GM23338 (cell line): ENCODE results near the gene CBFA2T2. TPM values are rescaled to one million over a fixed set of nuclear protein-coding genes. Genes with fewer than 3 reads are reported as not detected.
"Not testable (repeated sequence)": the region's sequence is repeated elsewhere in the genome, so short reads cannot be mapped to it uniquely, and the experiment has no call there.

Experiments
- ATAC-seq: fragments of 200-7000 bp; cut with Tn5 transposase; 3 replicates; pipeline ENCODE4 v1.9.1; 2020
- DNase-seq: peaks from one replicate; pipeline ENCODE4 v3.0.0-alpha.2; 2015; ENCODE audit warnings: low spot score
- H2AFZ ChIP-seq: fragments of 200-600 bp; sonication (generic); 2 replicates; pipeline ENCODE4 v1.8.0; 2016; ENCODE audit warnings: antibody characterized with exemption, mild to moderate bottlenecking, moderate library complexity
- H3F3A ChIP-seq: fragments of 200-600 bp; sonication (generic); replicated peaks from 2 replicates; pipeline ENCODE4 v1.8.0; 2017; ENCODE audit warnings: antibody characterized with exemption, mixed run types, low read depth
- H3K27ac ChIP-seq: fragments of 200-600 bp; sonication (generic); 2 replicates; pipeline ENCODE4 v1.6.1; 2016; ENCODE audit warnings: low read depth
- H3K27me3 ChIP-seq: fragments of 200-600 bp; sonication (generic); 2 replicates; pipeline ENCODE4 v1.8.0; 2016; ENCODE audit warnings: mild to moderate bottlenecking, mixed run types, moderate library complexity; ENCODE audit not compliant: insufficient read depth
- H3K36me3 ChIP-seq: fragments of 200-600 bp; sonication (generic); 2 replicates; pipeline ENCODE4 v1.8.0; 2016; ENCODE audit warnings: mild to moderate bottlenecking; ENCODE audit not compliant: insufficient read depth
- H3K4me1 ChIP-seq: fragments of 200-600 bp; sonication (generic); 2 replicates; pipeline ENCODE4 v1.8.0; 2016; ENCODE audit warnings: mild to moderate bottlenecking, moderate library complexity; ENCODE audit not compliant: insufficient read depth
- H3K4me2 ChIP-seq: fragments of 200-600 bp; sonication (generic); 2 replicates; pipeline ENCODE4 v1.7.1; 2017; ENCODE audit warnings: mixed run types
- H3K4me3 ChIP-seq: fragments of 200-600 bp; sonication (generic); 2 replicates; pipeline ENCODE4 v1.6.1; 2016; ENCODE audit warnings: mixed run types
- H3K79me2 ChIP-seq: fragments of 200-600 bp; sonication (generic); replicated peaks from 2 replicates; pipeline ENCODE4 v1.8.0; 2017; ENCODE audit warnings: mild to moderate bottlenecking; ENCODE audit not compliant: insufficient read depth
- H3K9me2 ChIP-seq: fragments of 200-600 bp; sonication (generic); 2 replicates; pipeline ENCODE4 v1.8.0; 2017; ENCODE audit not compliant: insufficient read depth
- H4K20me1 ChIP-seq: fragments of 200-600 bp; sonication (generic); replicated peaks from 2 replicates; pipeline ENCODE4 v1.8.0; 2017; ENCODE audit warnings: mild to moderate bottlenecking; ENCODE audit not compliant: insufficient read depth
- H3K27ac Mint-ChIP-seq: 2 replicates; pipeline ENCODE4 v1.8.0; 2020; ENCODE audit warnings: inconsistent platforms, mild to moderate bottlenecking, moderate library complexity, mixed read lengths
- H3K27me3 Mint-ChIP-seq: 3 replicates; pipeline ENCODE4 v1.8.0; 2022; ENCODE audit warnings: low read depth, mild to moderate bottlenecking, moderate library complexity, mixed read lengths, inconsistent platforms; ENCODE audit not compliant: insufficient read depth, poor library complexity
- H3K36me3 Mint-ChIP-seq: 3 replicates; pipeline ENCODE4 v1.8.0; 2021; ENCODE audit warnings: low read depth, mild to moderate bottlenecking, inconsistent platforms, moderate library complexity, mixed read lengths
- H3K4me1 Mint-ChIP-seq: 3 replicates; pipeline ENCODE4 v1.8.0; 2020; ENCODE audit warnings: mild to moderate bottlenecking, inconsistent platforms, mixed read lengths
- H3K4me3 Mint-ChIP-seq: 3 replicates; pipeline ENCODE4 v1.8.0; 2021; ENCODE audit warnings: moderate library complexity, mild to moderate bottlenecking, inconsistent platforms, mixed read lengths
- H3K9me3 Mint-ChIP-seq: 3 replicates; pipeline ENCODE4 v1.8.0; 2020; ENCODE audit warnings: moderate library complexity, mild to moderate bottlenecking, inconsistent platforms, mixed read lengths
- CREB1 ChIP-seq: fragments of 250-450 bp; sonication (Bioruptor Pico); IDR thresholded peaks from 2 replicates; pipeline ENCODE4 v1.5.0; 2020; ENCODE audit warnings: low read depth, mild to moderate bottlenecking, moderate library complexity
- EZH2 ChIP-seq: fragments of 200-600 bp; sonication (generic); IDR thresholded peaks from one replicate; pipeline ENCODE4 v1.8.0; 2017; ENCODE audit warnings: antibody characterized with exemption, mild to moderate bottlenecking, low read depth; ENCODE audit not compliant: unreplicated experiment
- EZH2phosphoT487 ChIP-seq: fragments of 200-600 bp; sonication (generic); IDR thresholded peaks from one replicate; pipeline ENCODE4 v1.8.1; 2018; ENCODE audit warnings: antibody characterized with exemption; ENCODE audit not compliant: unreplicated experiment
- JUNB ChIP-seq: IDR thresholded peaks from one replicate; pipeline ENCODE4 v1.6.1; 2016; ENCODE audit warnings: antibody characterized with exemption; ENCODE audit not compliant: unreplicated experiment
- NANOG ChIP-seq: IDR thresholded peaks from 2 replicates; pipeline ENCODE4 v1.6.1; 2016; ENCODE audit warnings: antibody characterized with exemption, borderline replicate concordance
- POLR2AphosphoS5 ChIP-seq: IDR thresholded peaks from 2 replicates; pipeline ENCODE4 v1.6.1; 2016; ENCODE audit warnings: antibody characterized with exemption, low read depth
- STAT1 ChIP-seq: IDR thresholded peaks from one replicate; pipeline ENCODE4 v1.6.1; 2016; ENCODE audit warnings: antibody characterized with exemption; ENCODE audit not compliant: unreplicated experiment
- ZNF114 ChIP-seq: fragments of 250-450 bp; sonication (Bioruptor Pico); IDR thresholded peaks from 2 replicates; pipeline ENCODE4 v1.5.0; 2020; ENCODE audit warnings: mild to moderate bottlenecking, moderate library complexity
- ZNF331 ChIP-seq: fragments of 250-450 bp; sonication (Bioruptor Pico); IDR thresholded peaks from 2 replicates; pipeline ENCODE4 v1.5.0; 2020; ENCODE audit warnings: low read depth, mild to moderate bottlenecking, moderate library complexity
- polyA plus RNA-seq: library from polyadenylated mRNA; unstranded; fragments of >200 nt; fragmentation: Nextera tagmentation; extraction: Ambion mirVana; gene quantifications from 2 replicates; pipeline ENCODE4 v1.2.1, GENCODE V29; 2016
- total RNA-seq: library from RNA; depleted of rRNA; stranded (reverse); fragments of >200 nt; shearing (Covaris generic); gene quantifications from 2 replicates; pipeline ENCODE4 v1.2.3, GENCODE V29; 2014
- TF ChIP-seq, protein P1 (sequence below), 2 experiments: fragments of 200-600 bp in 1 of 2; sonication (generic) in 1 of 2; conservative IDR thresholded peaks; 2 replicates each; pipeline versions ENCODE4 v1.5.1 to v1.6.1; 2016 to 2017; ENCODE audit warnings: antibody characterized with exemption in 2 of 2, low read depth in 2 of 2, mild to moderate bottlenecking in 2 of 2, moderate library complexity in 1 of 2

Gene CBFA2T2
- total and polyA plus RNA-seq, 2 experiments from 2014 or later = 12.7 to 15.8 TPM

DNA sequence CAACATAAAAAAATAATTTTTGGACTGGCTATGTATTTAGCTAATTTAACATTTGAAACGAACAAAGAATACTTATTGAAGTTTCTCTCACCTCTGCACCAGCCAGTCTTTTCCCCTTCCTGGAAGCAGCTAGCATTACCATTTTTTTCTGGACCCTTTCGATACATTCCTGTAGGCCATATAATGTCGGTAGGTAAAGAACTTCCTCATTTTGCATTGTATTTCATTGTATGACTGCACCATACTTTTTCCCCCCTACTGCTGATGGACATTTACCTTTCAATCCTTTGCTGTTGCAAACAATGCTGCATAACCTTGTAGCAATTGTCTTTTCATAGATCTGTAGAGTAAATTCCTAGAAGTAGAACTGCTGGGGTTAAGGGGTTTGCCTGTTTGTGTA lies 17.6 kb downstream of the CBFA2T2 start:
- DNase-seq = no peak
- Mint-ChIP-seq H3K36me3 (peaks cover 7% of the 10 kb centered on the region; the same call in 2 of the 3 replicates), H3K4me3 (no peak overlapping the region)

GRCh38 chr20:33508015-33508414 lies 18.1 kb downstream of the CBFA2T2 start:
- H3K4me1 Mint-ChIP-seq = not testable (repeated sequence)

More for the DNA sequence above, 17.6 kb downstream of the CBFA2T2 start:
- no peaks in the 10 kb centered on the region for H3K9me2 ChIP-seq
- no peaks in the 10 kb centered on the region for H3K27me3 ChIP-seq
- H3K4me2 ChIP-seq = no peak overlapping the region
- H3K27ac ChIP-seq = no peak overlapping the region
- Mint-ChIP-seq H3K4me1 (no peaks in the 10 kb centered on the region), H3K27ac (no peak overlapping the region), H3K9me3 (no peaks in the 10 kb centered on the region; the same call in 2 of the 3 replicates), H3K27me3 (no peaks in the 10 kb centered on the region)
- no peaks in the 10 kb centered on the region for H3K4me1 ChIP-seq
- no peak overlapping the region for H2AFZ ChIP-seq
- H4K20me1 ChIP-seq = peaks cover 8% of the 10 kb centered on the region
- H3K4me3 ChIP-seq = no peak overlapping the region
- no peak for ATAC-seq
- no peaks in the 10 kb centered on the region for H3K36me3 ChIP-seq
- TF ChIP-seq ZNF331 = no peak
- no peak for TF ChIP-seq STAT1
- TF ChIP-seq, protein P1, sequence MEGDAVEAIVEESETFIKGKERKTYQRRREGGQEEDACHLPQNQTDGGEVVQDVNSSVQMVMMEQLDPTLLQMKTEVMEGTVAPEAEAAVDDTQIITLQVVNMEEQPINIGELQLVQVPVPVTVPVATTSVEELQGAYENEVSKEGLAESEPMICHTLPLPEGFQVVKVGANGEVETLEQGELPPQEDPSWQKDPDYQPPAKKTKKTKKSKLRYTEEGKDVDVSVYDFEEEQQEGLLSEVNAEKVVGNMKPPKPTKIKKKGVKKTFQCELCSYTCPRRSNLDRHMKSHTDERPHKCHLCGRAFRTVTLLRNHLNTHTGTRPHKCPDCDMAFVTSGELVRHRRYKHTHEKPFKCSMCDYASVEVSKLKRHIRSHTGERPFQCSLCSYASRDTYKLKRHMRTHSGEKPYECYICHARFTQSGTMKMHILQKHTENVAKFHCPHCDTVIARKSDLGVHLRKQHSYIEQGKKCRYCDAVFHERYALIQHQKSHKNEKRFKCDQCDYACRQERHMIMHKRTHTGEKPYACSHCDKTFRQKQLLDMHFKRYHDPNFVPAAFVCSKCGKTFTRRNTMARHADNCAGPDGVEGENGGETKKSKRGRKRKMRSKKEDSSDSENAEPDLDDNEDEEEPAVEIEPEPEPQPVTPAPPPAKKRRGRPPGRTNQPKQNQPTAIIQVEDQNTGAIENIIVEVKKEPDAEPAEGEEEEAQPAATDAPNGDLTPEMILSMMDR (conservative IDR thresholded peaks at IDR 0.05; ENCODE audit: low read depth in 2 of 2) = no peak
- no peak for TF ChIP-seq CREB1 (CRISPR knock-in tag)
- no peak for TF ChIP-seq NANOG
- TF ChIP-seq POLR2AphosphoS5 = no peak
- no peak for TF ChIP-seq ZNF114
- no peak for TF ChIP-seq JUNB
- TF ChIP-seq EZH2phosphoT487 = no peak
- no peak for TF ChIP-seq EZH2
- H3F3A ChIP-seq = no peaks in the 10 kb centered on the region
- H3K79me2 ChIP-seq = peaks cover 62% of the 10 kb centered on the region

DNA sequence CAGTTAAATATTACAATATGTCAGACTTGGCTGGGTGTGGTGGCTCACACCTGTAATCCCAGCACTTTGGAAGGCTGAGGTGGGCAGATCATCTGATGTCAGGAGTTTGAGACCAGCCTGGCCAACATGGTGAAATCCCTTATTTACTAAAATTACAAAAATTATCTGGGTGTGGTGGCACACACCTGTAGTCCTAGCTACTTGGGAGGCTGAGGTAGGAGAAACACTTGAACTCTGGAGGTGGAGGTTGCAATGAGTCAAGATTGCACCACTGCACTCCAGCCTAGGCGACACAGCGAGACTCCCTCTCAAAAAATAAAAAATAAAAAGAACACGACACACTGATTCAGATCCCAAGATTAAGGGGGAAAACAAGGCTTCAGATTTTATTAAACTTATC lies 19.2 kb downstream of the CBFA2T2 start:
- H3K4me3 Mint-ChIP-seq, H3K36me3 Mint-ChIP-seq, H3K27ac ChIP-seq, H3K9me2 ChIP-seq, ATAC-seq, H3K4me1 Mint-ChIP-seq, H3K9me3 Mint-ChIP-seq, H3K36me3 ChIP-seq, H3K27me3 ChIP-seq, H3K4me1 ChIP-seq, DNase-seq, H3K27me3 Mint-ChIP-seq, H3K4me2 ChIP-seq, H3K27ac Mint-ChIP-seq, H2AFZ ChIP-seq, H3F3A ChIP-seq, H4K20me1 ChIP-seq, H3K4me3 ChIP-seq: not testable (repeated sequence)
- peaks cover 58% of the 10 kb centered on the region for H3K79me2 ChIP-seq

More at GRCh38 chr20:33508015-33508414, 18.1 kb downstream of the CBFA2T2 start:
- peaks cover 62% of the 10 kb centered on the region for H3K79me2 ChIP-seq
- not testable (repeated sequence) for H3K9me3 Mint-ChIP-seq, H3K27me3 ChIP-seq, H2AFZ ChIP-seq, H3F3A ChIP-seq, H3K9me2 ChIP-seq, H3K27ac ChIP-seq, DNase-seq, H3K27me3 Mint-ChIP-seq, H3K4me2 ChIP-seq, H3K36me3 ChIP-seq, H4K20me1 ChIP-seq, H3K27ac Mint-ChIP-seq, H3K4me3 Mint-ChIP-seq, ATAC-seq, H3K4me1 ChIP-seq, H3K4me3 ChIP-seq, H3K36me3 Mint-ChIP-seq

- not testable (repeated sequence) for H3K27me3 Mint-ChIP-seq, H3K36me3 ChIP-seq, H3K4me1 ChIP-seq, H3K4me2 ChIP-seq, H3K4me1 Mint-ChIP-seq, H3K4me3 Mint-ChIP-seq, DNase-seq, H3K4me3 ChIP-seq, H2AFZ ChIP-seq, H3K27me3 ChIP-seq, H3K36me3 Mint-ChIP-seq, H3K9me2 ChIP-seq, H3F3A ChIP-seq, H3K27ac Mint-ChIP-seq, ATAC-seq, H3K27ac ChIP-seq, H3K9me3 Mint-ChIP-seq, H4K20me1 ChIP-seq
- peaks cover 52% of the 10 kb centered on the region for H3K79me2 ChIP-seq
Observed at GRCh38 chr20:33511876-33512275, 22.0 kb downstream of the CBFA2T2 start.
